ENCODE measurements around the gene TJP1. TPM values are rescaled to one million over a fixed set of nuclear protein-coding genes. Genes with fewer than 3 reads are reported as not detected.

TJP1 gene
- 85.2 and 88.6 TPM in 2 replicates for polyA plus RNA-seq (2013)

GRCh38 chr15:29822100-29822683, at the start of gene TJP1:
TSS of gene TJP1 (minus strand) at chr15:29822468. CDS start at chr15:29822028, 440 bp downstream.
- peak within 1 kb of the TSS; percentile 84 for H3K4me2 ChIP-seq (ENCODE audit: low read length)
- peaks cover 0 to 1% of the 10 kb centered on the region in 2 experiments for H3K36me3 ChIP-seq (ENCODE audit: control insufficient read depth in 1 of 2, insufficient read depth in 2 of 2, low read length in 2 of 2)
- peak within 1 kb of the TSS; percentile 97 for H4K91ac ChIP-seq (ENCODE audit: low read depth, low read length)
- WGBS (ENCODE audit: extremely low coverage, insufficient coverage, insufficient read length) = no CpG with 5 or more reads among the region's 80 CpGs
- H3K27me3 ChIP-seq (ENCODE audit: insufficient read depth, low read length) = no peaks in the 10 kb centered on the region
- H4K12ac ChIP-seq (ENCODE audit: low read depth, low read length) = peak within 1 kb of the TSS; percentile 98
- peak within 1 kb of the TSS; percentile 99 for H3K4me3 ChIP-seq (ENCODE audit: low read depth, low read length)
- peak within 1 kb of the TSS; percentile 97 for H3K4ac ChIP-seq (ENCODE audit: low read depth, low read length)
- peak; percentile 64 to 80 for DNase-seq
- peak within 1 kb of the TSS; percentile 99 for H3K9ac ChIP-seq (ENCODE audit: low read length)
- H3K9me3 ChIP-seq (ENCODE audit: insufficient read depth, low read depth, low read length) = no peaks in the 10 kb centered on the region
- H2BK120ac ChIP-seq (ENCODE audit: insufficient read depth, low read length, poor library complexity) = peak within 1 kb of the TSS; percentile 99
- H2AFZ ChIP-seq (ENCODE audit: insufficient read depth, low read length, poor library complexity) = peak within 1 kb of the TSS; percentile 92
- peak within 1 kb of the TSS; percentile 100 for H3K27ac ChIP-seq (ENCODE audit: low read depth, low read length)
- peak within 1 kb of the TSS; percentile 97 for H4K8ac ChIP-seq (ENCODE audit: low read depth, low read length)
- H3K79me2 ChIP-seq (ENCODE audit: control insufficient read depth, insufficient read depth, low read length, poor library complexity) = peaks cover 12% of the 10 kb centered on the region
- peak within 1 kb of the TSS; percentile 99 for H2BK5ac ChIP-seq (ENCODE audit: low read depth, low read length, poor library complexity)
- H3K23ac ChIP-seq (ENCODE audit: low read length) = no peak within 1 kb of the TSS
- peak within 1 kb of the TSS; percentile 100 for H3K14ac ChIP-seq (ENCODE audit: low read length)
- H3K79me1 ChIP-seq (ENCODE audit: low read length) = peaks cover 15% of the 10 kb centered on the region
- peak within 1 kb of the TSS; percentile 75 for H2BK12ac ChIP-seq (ENCODE audit: low read length)
- peaks cover 2 to 6% of the 10 kb centered on the region in 2 experiments for H3K4me1 ChIP-seq (ENCODE audit: control insufficient read depth in 1 of 2, insufficient read depth in 2 of 2, low read length in 2 of 2)
- H2AK5ac ChIP-seq (ENCODE audit: low read length) = peak within 1 kb of the TSS; percentile 92
- H3K18ac ChIP-seq (ENCODE audit: low read length) = peak within 1 kb of the TSS; percentile 100

- Histone ChIP-seq H3K4ac (ENCODE audit: low read depth, low read length) (no peak overlapping the region), H3K36me3 (ENCODE audit: control insufficient read depth in 1 of 2, insufficient read depth in 2 of 2, low read length in 2 of 2) (no peaks in the 10 kb centered on the region), H4K12ac (ENCODE audit: low read depth, low read length) (no peak overlapping the region), H3K9me3 (ENCODE audit: insufficient read depth, low read depth, low read length) (no peaks in the 10 kb centered on the region), H4K91ac (ENCODE audit: low read depth, low read length) (no peak overlapping the region), H3K18ac (ENCODE audit: low read length) (no peak overlapping the region), H2BK12ac (ENCODE audit: low read length) (no peak overlapping the region), H3K27me3 (ENCODE audit: insufficient read depth, low read length) (no peaks in the 10 kb centered on the region), H3K4me1 (ENCODE audit: control insufficient read depth in 1 of 2, insufficient read depth in 2 of 2, low read length in 2 of 2) (peaks cover 0 to 3% of the 10 kb centered on the region in 2 experiments), H3K9ac (ENCODE audit: low read length) (no peak overlapping the region), H3K4me2 (ENCODE audit: low read length) (no peak overlapping the region), H2BK120ac (ENCODE audit: insufficient read depth, low read length, poor library complexity) (no peak overlapping the region), H3K27ac (ENCODE audit: low read depth, low read length) (no peak overlapping the region), H2AFZ (ENCODE audit: insufficient read depth, low read length, poor library complexity) (no peak overlapping the region), H3K14ac (ENCODE audit: low read length) (no peak overlapping the region), H2BK5ac (ENCODE audit: low read depth, low read length, poor library complexity) (no peak overlapping the region), H2AK5ac (ENCODE audit: low read length) (no peak overlapping the region), H3K79me2 (ENCODE audit: control insufficient read depth, insufficient read depth, low read length, poor library complexity) (no peaks in the 10 kb centered on the region), H3K4me3 (ENCODE audit: low read depth, low read length) (no peak overlapping the region), H4K8ac (ENCODE audit: low read depth, low read length) (no peak overlapping the region), H3K23ac (ENCODE audit: low read length) (no peak overlapping the region), H3K79me1 (ENCODE audit: low read length) (no peaks in the 10 kb centered on the region)
- WGBS (ENCODE audit: extremely low coverage, insufficient coverage, insufficient read length) = no CpG with 5 or more reads among the region's 19 CpGs
- no peak for DNase-seq
Measured at GRCh38 chr15:29871401-29871800, 49.1 kb upstream of the TJP1 start.

DNA sequence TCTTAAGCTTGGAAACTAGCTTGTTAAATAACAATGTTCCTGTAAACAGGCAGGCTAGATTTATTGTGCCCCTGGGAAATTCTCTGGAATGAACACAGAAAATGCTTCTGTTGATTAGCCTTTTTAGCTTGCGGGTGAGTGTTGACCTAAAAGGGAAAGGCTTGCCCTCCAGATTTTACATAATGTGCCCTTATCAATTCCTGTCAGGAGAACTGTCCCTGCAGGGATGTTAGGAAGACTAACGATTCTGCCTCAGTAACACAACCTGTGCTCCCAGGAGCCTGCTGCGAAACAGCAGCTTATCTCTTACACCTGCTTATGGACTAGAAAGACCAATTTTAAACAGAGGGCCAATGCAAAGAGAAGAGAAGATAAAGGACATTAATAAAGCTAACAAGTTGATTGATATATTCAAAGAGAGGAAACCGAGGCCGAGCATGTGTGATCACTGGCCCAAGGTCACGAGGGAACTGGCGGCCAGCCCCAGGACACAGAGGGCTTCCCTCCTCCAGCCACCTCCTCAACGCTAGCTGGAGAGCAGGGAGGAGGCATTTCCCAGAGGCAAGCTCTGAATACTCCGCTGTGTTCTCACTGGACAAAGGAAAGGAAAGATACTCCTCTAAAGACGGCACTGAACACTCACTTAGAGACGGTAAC, 48.4 kb upstream of the TJP1 start:
- Histone ChIP-seq H3K18ac (ENCODE audit: low read length) (no peak overlapping the region), H4K8ac (ENCODE audit: low read depth, low read length) (no peak overlapping the region), H3K23ac (ENCODE audit: low read length) (no peak overlapping the region), H2AFZ (ENCODE audit: insufficient read depth, low read length, poor library complexity) (no peak overlapping the region), H3K14ac (ENCODE audit: low read length) (no peak overlapping the region), H3K79me2 (ENCODE audit: control insufficient read depth, insufficient read depth, low read length, poor library complexity) (no peaks in the 10 kb centered on the region), H3K4me3 (ENCODE audit: low read depth, low read length) (no peak overlapping the region), H4K91ac (ENCODE audit: low read depth, low read length) (no peak overlapping the region), H3K27ac (ENCODE audit: low read depth, low read length) (peak overlapping the region; percentile 11), H2BK5ac (ENCODE audit: low read depth, low read length, poor library complexity) (no peak overlapping the region), H3K27me3 (ENCODE audit: insufficient read depth, low read length) (no peaks in the 10 kb centered on the region), H3K36me3 (ENCODE audit: control insufficient read depth in 1 of 2, insufficient read depth in 2 of 2, low read length in 2 of 2) (no peaks in the 10 kb centered on the region), H2BK120ac (ENCODE audit: insufficient read depth, low read length, poor library complexity) (no peak overlapping the region), H3K4me1 (ENCODE audit: control insufficient read depth in 1 of 2, insufficient read depth in 2 of 2, low read length in 2 of 2) (peaks cover 0 to 3% of the 10 kb centered on the region in 2 experiments), H4K12ac (ENCODE audit: low read depth, low read length) (no peak overlapping the region), H3K4ac (ENCODE audit: low read depth, low read length) (no peak overlapping the region), H2AK5ac (ENCODE audit: low read length) (no peak overlapping the region), H2BK12ac (ENCODE audit: low read length) (no peak overlapping the region), H3K79me1 (ENCODE audit: low read length) (no peaks in the 10 kb centered on the region), H3K9me3 (ENCODE audit: insufficient read depth, low read depth, low read length) (no peaks in the 10 kb centered on the region), H3K9ac (ENCODE audit: low read length) (no peak overlapping the region), H3K4me2 (ENCODE audit: low read length) (peak overlapping the region; percentile 6)
- WGBS (ENCODE audit: extremely low coverage, insufficient coverage, insufficient read length) = no CpG with 5 or more reads among the region's 11 CpGs
- peak; percentile 44 to 77 for DNase-seq

DNA sequence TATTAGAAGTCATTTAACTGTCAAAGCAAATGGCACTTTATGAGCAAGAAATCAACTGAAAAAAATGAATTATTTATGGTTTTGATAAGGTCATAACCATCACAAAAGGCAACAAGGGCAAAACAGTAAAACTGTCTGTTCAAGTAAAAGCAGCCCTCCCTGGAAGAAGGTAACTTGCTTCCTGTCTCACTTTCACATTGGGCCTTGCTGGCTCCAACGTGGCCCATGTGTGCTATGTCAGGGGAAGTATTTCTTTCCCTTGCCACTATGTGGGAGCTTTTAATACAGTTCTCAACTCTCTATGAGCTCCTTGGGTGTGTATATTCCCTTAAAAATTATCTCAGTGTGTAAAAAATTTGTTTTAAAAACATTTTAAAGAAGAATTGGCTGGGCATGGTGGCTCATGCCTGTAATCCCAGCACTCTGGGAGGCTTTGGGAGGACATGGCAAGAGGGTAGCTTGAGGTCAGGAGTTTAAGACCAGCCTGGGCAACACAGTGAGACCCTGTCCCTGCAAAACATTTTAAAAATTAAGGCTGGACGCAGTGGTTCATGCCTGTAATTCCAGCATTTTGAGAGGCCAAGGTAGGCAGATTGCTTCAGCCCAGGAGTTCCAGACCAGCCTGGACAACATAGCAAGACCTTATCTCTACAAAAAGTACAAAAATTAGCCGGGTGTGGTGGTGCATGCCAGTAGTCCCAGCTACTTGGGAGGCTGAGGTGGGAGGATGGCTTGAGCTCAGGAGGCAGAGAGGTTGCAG, 45.2 kb upstream of the TJP1 start:
- H4K91ac ChIP-seq (ENCODE audit: low read depth, low read length) = no peak overlapping the region
- no peak overlapping the region for H3K4me3 ChIP-seq (ENCODE audit: low read depth, low read length)
- no peak overlapping the region for H3K9ac ChIP-seq (ENCODE audit: low read length)
- H2BK5ac ChIP-seq (ENCODE audit: low read depth, low read length, poor library complexity) = no peak overlapping the region
- peaks cover 0 to 3% of the 10 kb centered on the region in 2 experiments for H3K4me1 ChIP-seq (ENCODE audit: control insufficient read depth in 1 of 2, insufficient read depth in 2 of 2, low read length in 2 of 2)
- H3K14ac ChIP-seq (ENCODE audit: low read length) = no peak overlapping the region
- H3K18ac ChIP-seq (ENCODE audit: low read length) = no peak overlapping the region
- H3K4ac ChIP-seq (ENCODE audit: low read depth, low read length) = no peak overlapping the region
- H2BK120ac ChIP-seq (ENCODE audit: insufficient read depth, low read length, poor library complexity) = no peak overlapping the region
- no peak overlapping the region for H3K23ac ChIP-seq (ENCODE audit: low read length)
- no peaks in the 10 kb centered on the region for H3K27me3 ChIP-seq (ENCODE audit: insufficient read depth, low read length)
- no peak overlapping the region for H2AFZ ChIP-seq (ENCODE audit: insufficient read depth, low read length, poor library complexity)
- no peaks in the 10 kb centered on the region for H3K9me3 ChIP-seq (ENCODE audit: insufficient read depth, low read depth, low read length)
- DNase-seq = peak; percentile 64 to 89
- no peak overlapping the region for H2AK5ac ChIP-seq (ENCODE audit: low read length)
- no peak overlapping the region for H3K27ac ChIP-seq (ENCODE audit: low read depth, low read length)
- H4K8ac ChIP-seq (ENCODE audit: low read depth, low read length) = no peak overlapping the region
- no peaks in the 10 kb centered on the region for H3K36me3 ChIP-seq (ENCODE audit: control insufficient read depth in 1 of 2, insufficient read depth in 2 of 2, low read length in 2 of 2)
- H2BK12ac ChIP-seq (ENCODE audit: low read length) = no peak overlapping the region
- H4K12ac ChIP-seq (ENCODE audit: low read depth, low read length) = no peak overlapping the region
- no peaks in the 10 kb centered on the region for H3K79me2 ChIP-seq (ENCODE audit: control insufficient read depth, insufficient read depth, low read length, poor library complexity)
- no CpG with 5 or more reads among the region's 3 CpGs for WGBS (ENCODE audit: extremely low coverage, insufficient coverage, insufficient read length)
- H3K4me2 ChIP-seq (ENCODE audit: low read length) = no peak overlapping the region
- H3K79me1 ChIP-seq (ENCODE audit: low read length) = no peaks in the 10 kb centered on the region

All from trophoblast cell (in vitro differentiated cells and primary cell).